HFF-Myc (cell line): ENCODE results near the gene GPC5.

Experiments
- DNase-seq: peaks from one replicate; pipeline ENCODE4 v3.0.0-alpha.2; 2011; ENCODE audit warnings: low read depth; ENCODE audit errors: extremely low read depth
- H3K4me3 ChIP-seq: replicated peaks from 2 replicates; pipeline ENCODE4 v1.5.1; 2011; ENCODE audit warnings: low read depth, mild to moderate bottlenecking, control low read depth, low read length
- TF ChIP-seq, protein P1 (sequence below): IDR thresholded peaks from 2 replicates; pipeline ENCODE4 v1.5.1; 2012; ENCODE audit warnings: mild to moderate bottlenecking, low read depth, low read length, control low read depth; ENCODE audit errors: missing control alignments

Gene GPC5

DNA sequence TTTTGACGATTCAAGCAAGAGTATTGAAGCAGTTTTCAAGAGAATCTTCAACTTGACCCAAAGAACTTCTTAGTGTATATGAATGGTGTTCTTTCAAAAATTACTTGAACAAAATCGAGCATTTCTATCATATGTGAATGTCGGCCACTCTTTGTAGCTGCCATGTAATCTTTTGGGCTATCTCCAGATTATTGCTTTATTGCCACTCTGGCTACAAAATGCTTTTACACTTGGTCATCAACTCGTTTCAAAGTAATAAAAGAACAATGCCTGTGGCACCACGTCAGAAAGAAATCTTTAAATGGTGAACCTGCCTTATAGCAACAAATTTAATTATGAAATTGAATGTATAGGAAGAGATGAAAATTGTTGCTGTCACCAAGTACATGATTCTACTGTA lies 834.5 kb downstream of the GPC5 start:
- TF ChIP-seq, protein P1, sequence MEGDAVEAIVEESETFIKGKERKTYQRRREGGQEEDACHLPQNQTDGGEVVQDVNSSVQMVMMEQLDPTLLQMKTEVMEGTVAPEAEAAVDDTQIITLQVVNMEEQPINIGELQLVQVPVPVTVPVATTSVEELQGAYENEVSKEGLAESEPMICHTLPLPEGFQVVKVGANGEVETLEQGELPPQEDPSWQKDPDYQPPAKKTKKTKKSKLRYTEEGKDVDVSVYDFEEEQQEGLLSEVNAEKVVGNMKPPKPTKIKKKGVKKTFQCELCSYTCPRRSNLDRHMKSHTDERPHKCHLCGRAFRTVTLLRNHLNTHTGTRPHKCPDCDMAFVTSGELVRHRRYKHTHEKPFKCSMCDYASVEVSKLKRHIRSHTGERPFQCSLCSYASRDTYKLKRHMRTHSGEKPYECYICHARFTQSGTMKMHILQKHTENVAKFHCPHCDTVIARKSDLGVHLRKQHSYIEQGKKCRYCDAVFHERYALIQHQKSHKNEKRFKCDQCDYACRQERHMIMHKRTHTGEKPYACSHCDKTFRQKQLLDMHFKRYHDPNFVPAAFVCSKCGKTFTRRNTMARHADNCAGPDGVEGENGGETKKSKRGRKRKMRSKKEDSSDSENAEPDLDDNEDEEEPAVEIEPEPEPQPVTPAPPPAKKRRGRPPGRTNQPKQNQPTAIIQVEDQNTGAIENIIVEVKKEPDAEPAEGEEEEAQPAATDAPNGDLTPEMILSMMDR = no peak
- no peak for DNase-seq
- H3K4me3 ChIP-seq = no peak overlapping the region

DNA sequence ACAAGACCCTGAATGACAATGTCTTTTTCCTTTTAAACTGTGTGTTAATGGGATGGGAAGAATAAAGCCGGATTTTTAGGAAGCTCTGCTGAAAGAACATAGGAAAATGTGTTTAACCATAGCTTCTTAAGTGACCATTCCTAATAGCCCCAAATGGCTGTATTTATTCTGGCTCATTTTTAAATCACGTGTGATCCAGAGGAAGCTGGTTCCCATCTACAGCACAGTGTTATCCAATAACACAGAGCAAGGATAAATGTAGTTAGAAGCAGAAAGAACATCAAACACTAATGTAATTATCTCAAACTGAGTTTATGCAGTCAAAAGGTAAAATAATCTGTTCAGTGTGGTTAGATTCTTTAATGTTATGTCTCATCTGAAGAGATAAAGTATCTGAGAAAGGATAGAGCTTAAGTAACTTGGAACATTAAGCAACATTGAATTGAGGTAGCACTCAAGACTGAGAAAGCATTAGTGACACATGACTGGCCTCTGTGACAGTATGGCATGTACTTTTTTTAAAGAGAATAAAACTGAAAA lies 853.3 kb downstream of the GPC5 start:
- no peak for DNase-seq
- TF ChIP-seq, protein P1 = no peak
- H3K4me3 ChIP-seq = no peak overlapping the region

DNA sequence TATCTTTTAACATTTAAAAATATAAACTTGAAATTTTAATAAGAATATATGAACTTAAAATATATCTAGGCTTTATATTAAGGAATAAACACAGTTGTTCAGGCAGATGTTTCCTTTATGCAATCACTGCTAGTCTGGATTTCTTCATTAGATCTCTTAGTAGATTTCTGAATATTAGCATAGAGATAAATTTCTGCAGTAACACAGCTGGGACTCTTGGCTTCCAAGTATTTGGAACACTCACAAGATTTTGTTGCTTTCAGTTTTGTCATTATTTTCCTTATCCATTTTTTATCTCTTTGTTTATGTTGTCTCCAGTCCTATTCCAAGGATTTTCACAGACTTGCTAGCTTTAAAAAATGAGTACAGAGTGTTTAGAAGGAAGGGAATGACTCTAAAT lies 857.1 kb downstream of the GPC5 start:
- DNase-seq = no peak
- no peak overlapping the region for H3K4me3 ChIP-seq
- TF ChIP-seq, protein P1 = no peak

DNA sequence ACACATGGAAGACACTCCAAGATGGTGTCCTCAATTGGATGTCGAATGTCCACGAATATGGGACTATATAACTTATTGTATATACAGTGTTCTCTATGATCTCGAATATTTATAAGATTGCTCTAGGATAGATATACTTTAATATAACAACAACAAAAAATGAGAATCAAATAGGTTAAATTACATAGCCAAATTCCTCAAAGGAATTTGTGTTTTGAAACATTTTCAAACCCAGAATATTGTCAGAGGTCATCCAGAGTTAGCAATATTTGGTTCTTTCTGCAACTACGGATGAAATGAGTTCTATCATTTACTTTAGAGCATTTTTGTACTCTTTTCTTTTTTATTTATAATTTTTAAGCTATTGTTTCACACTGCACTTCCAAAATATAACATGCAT lies 857.8 kb downstream of the GPC5 start:
- no peak for DNase-seq
- no peak overlapping the region for H3K4me3 ChIP-seq
- TF ChIP-seq, protein P1 = no peak

DNA sequence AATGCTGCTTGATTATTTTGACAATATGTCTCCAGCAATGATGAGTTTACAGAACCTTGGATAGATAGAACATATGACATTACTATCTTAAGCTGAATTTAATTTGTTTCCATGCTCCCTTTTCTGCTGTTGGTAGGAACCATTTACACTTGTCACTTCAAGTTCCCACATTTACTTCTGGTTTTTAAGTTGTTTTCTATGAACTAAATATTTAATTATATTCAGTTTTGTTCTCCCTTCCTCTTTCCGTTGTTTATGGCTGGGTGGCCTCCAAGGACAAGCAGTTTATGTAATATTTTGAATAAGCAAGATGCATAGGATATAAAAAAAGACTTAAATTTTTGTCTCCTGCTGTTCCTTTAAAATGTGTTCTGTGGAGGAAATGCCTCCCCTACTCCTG lies 860.6 kb downstream of the GPC5 start:
- TF ChIP-seq, protein P1 = no peak
- DNase-seq = no peak
- no peak overlapping the region for H3K4me3 ChIP-seq

DNA sequence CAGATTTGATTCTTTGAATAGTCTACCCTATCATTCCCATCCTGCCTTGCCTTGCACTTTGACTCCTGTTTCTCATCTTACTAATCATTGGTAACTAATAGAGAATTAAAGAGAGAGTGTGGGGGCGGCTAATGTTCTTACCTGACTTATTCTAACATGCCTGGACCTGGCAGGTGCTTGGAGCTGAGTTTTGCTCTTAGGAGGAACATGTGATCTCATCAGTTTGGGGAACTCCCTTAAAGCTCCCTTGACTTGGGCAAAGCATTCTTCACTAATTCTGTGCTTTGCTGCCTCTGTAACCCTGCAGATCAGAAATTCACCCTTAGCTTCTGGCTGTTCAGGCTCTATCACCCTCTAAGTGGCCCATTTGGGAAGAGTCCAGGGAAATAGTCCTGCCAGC lies 861.1 kb downstream of the GPC5 start:
- no peak for DNase-seq
- TF ChIP-seq, protein P1 = no peak
- no peak overlapping the region for H3K4me3 ChIP-seq

DNA sequence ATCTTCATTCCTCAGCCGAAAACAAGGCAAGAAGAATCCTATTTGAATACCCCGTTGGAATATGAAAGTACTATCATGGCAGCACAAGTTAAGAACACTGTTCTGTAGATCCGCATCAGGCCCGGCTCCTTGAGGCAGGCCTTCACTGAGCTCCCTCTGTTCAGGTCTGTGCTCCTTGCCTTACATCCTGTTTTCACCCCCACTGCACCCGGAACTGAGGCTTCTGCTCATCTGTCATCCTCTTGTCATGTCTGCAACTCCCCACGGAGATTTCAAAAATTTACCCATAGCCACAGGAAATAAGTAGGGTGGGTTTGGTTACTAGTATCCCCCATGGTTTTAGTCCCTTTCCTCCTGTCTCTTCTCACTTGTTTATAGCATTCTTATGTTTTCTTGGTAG lies 861.9 kb downstream of the GPC5 start:
- TF ChIP-seq, protein P1 = no peak
- DNase-seq = no peak
- H3K4me3 ChIP-seq = no peak overlapping the region
